Measurements from ENCODE around the gene MAP2.

MAP2 gene

GRCh38 chr2:209423562-209424198 lies at the start of gene MAP2:
TSS of gene MAP2 (plus strand) at chr2:209424047. CDS start at chr2:209653171, 229,124 bp downstream.
- DNase-seq = peak; percentile 95

- DNase-seq = no peak
These were observed 47.2 kb upstream of the MAP2 start for GRCh38 chr2:209376686-209377085.

- DNase-seq = no peak
These were observed 43.6 kb upstream of the MAP2 start for GRCh38 chr2:209380293-209380692.

GRCh38 chr2:209381091-209381490 lies 42.8 kb upstream of the MAP2 start:
- DNase-seq = no peak

- DNase-seq = no peak
These were observed 41.1 kb upstream of the MAP2 start for GRCh38 chr2:209382775-209383174.

GRCh38 chr2:209383212-209383611 lies 40.6 kb upstream of the MAP2 start:
- no peak for DNase-seq

GRCh38 chr2:209387389-209387788 lies 36.5 kb upstream of the MAP2 start:
- DNase-seq = no peak

- DNase-seq = no peak
These were observed 35.3 kb upstream of the MAP2 start for GRCh38 chr2:209388446-209389037.

- no peak for DNase-seq
These were observed 34.7 kb upstream of the MAP2 start for GRCh38 chr2:209389171-209389618.

- DNase-seq = no peak
These were observed 33.0 kb upstream of the MAP2 start for GRCh38 chr2:209390839-209391238.

- no peak for DNase-seq
These were observed 32.0 kb upstream of the MAP2 start for GRCh38 chr2:209391776-209392401.

- DNase-seq = no peak
These were observed 28.6 kb upstream of the MAP2 start for GRCh38 chr2:209395229-209395628.

- no peak for DNase-seq
These were observed 28.2 kb upstream of the MAP2 start for GRCh38 chr2:209395652-209396051.

GRCh38 chr2:209398463-209398862 lies 25.4 kb upstream of the MAP2 start:
- no peak for DNase-seq

GRCh38 chr2:209401788-209402187 lies 22.1 kb upstream of the MAP2 start:
- no peak for DNase-seq

- no peak for DNase-seq
These were observed 12.6 kb upstream of the MAP2 start for GRCh38 chr2:209411296-209411695.

- DNase-seq = no peak
These were observed 12.1 kb upstream of the MAP2 start for GRCh38 chr2:209411718-209412117.

- no peak for DNase-seq
These were observed 10.4 kb upstream of the MAP2 start for GRCh38 chr2:209413311-209414014.

- no peak for DNase-seq
These were observed 6.9 kb upstream of the MAP2 start for GRCh38 chr2:209416913-209417312.

GRCh38 chr2:209422191-209422754 lies 1.6 kb upstream of the MAP2 start:
- no peak for DNase-seq

- peak; percentile 80 for DNase-seq
These were observed 403 bp downstream of the MAP2 start for GRCh38 chr2:209424199-209424701.

GRCh38 chr2:209424781-209425470 lies 1.1 kb downstream of the MAP2 start:
- DNase-seq = no peak
